Tibial nerve (tissue), 4 donors: Measurements from ENCODE around the gene SLC4A8. TPM values are rescaled to one million over a fixed set of nuclear protein-coding genes. Genes with fewer than 3 reads are reported as not detected.

Experiments used
- DNase-seq, 2 donors: peaks; one replicate each; pipeline ENCODE4 v3.0.0-alpha.2; 2019; ENCODE audit warnings: low spot score in 2 of 2
- H3K27ac ChIP-seq, 4 donors: fragments of 200-600 bp; sonication (generic) in 3 of 4; one replicate each; pipeline ENCODE4 v1.5.1; 2017 to 2019; ENCODE audit warnings: mild to moderate bottlenecking in 1 of 4
- H3K27me3 ChIP-seq, 2 donors: fragments of 200-600 bp; sonication (generic) in 1 of 2; one replicate each; pipeline versions ENCODE4 v1.5.1 to v1.6.0; 2017 to 2019
- H3K36me3 ChIP-seq, 3 donors: fragments of 200-600 bp; sonication (generic); one replicate each; pipeline ENCODE4 v1.5.1; 2018 to 2019
- H3K4me1 ChIP-seq, 4 donors: fragments of 200-600 bp; sonication (generic) in 3 of 4; one replicate each; pipeline ENCODE4 v1.5.1; 2017 to 2019
- H3K4me3 ChIP-seq, 4 donors: fragments of 200-600 bp; sonication (generic) in 3 of 4; one replicate each; pipeline ENCODE4 v1.5.1; 2017 to 2019; ENCODE audit warnings: mild to moderate bottlenecking in 1 of 4, moderate library complexity in 1 of 4
- H3K9me3 ChIP-seq, 4 donors: fragments of 200-600 bp; sonication (generic) in 3 of 4; one replicate each; pipeline ENCODE4 v1.5.1; 2017 to 2019
- EP300 ChIP-seq, 2 donors: sonication (generic); formaldehyde crosslinking; IDR thresholded peaks; one replicate each; pipeline ENCODE4 v1.6.1; 2017; ENCODE audit warnings: antibody characterized with exemption in 2 of 2, mild to moderate bottlenecking in 1 of 2
- POLR2A ChIP-seq, 2 donors: fragments of 450-650 bp; IDR thresholded peaks; one replicate each; pipeline ENCODE4 v1.6.1; 2017; ENCODE audit warnings: antibody characterized with exemption in 2 of 2, mild to moderate bottlenecking in 2 of 2, moderate library complexity in 2 of 2
- WGBS, 2 donors: methylation state at CpG; one replicate each; pipeline ENCODE4 v1.1.5; 2018; 5-methylcytosine and 5-hydroxymethylcytosine counted together
- total RNA-seq, 4 donors: library from RNA; depleted of rRNA; stranded (reverse); fragments of >200 nt; gene quantifications; one replicate each; pipeline ENCODE4 v1.1.0, GENCODE V29; 2016
- TF ChIP-seq, protein P1 (sequence below), 5 experiments: fragments of 200-600 bp in 3 of 5; fragments of 450-650 bp in 2 of 5; sonication (generic) in 3 of 5; IDR thresholded peaks; one replicate each; pipeline ENCODE4 v1.5.1; 2016 to 2019; ENCODE audit warnings: antibody characterized with exemption in 5 of 5, mild to moderate bottlenecking in 3 of 5, moderate library complexity in 2 of 5

SLC4A8 gene
- total RNA-seq, 4 donors from 2014 or later: 0.59 to 5.7 (median 1.5) TPM

- Histone ChIP-seq H3K36me3 (no peaks in the 10 kb centered on the region), H3K4me3 (no peak overlapping the region), H3K4me1 (no peaks in the 10 kb centered on the region), H3K9me3 (no peaks in the 10 kb centered on the region), H3K27me3 (no peaks in the 10 kb centered on the region), H3K27ac (no peak overlapping the region)
- 95 to 98% methylated on average over 1 of the region's 1 CpG for WGBS, 2 donors
- no peak for DNase-seq
- TF ChIP-seq EP300 (IDR thresholded peaks at IDR 0.05) (no peak), POLR2A (IDR thresholded peaks at IDR 0.05) (no peak)
- TF ChIP-seq, protein P1, sequence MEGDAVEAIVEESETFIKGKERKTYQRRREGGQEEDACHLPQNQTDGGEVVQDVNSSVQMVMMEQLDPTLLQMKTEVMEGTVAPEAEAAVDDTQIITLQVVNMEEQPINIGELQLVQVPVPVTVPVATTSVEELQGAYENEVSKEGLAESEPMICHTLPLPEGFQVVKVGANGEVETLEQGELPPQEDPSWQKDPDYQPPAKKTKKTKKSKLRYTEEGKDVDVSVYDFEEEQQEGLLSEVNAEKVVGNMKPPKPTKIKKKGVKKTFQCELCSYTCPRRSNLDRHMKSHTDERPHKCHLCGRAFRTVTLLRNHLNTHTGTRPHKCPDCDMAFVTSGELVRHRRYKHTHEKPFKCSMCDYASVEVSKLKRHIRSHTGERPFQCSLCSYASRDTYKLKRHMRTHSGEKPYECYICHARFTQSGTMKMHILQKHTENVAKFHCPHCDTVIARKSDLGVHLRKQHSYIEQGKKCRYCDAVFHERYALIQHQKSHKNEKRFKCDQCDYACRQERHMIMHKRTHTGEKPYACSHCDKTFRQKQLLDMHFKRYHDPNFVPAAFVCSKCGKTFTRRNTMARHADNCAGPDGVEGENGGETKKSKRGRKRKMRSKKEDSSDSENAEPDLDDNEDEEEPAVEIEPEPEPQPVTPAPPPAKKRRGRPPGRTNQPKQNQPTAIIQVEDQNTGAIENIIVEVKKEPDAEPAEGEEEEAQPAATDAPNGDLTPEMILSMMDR (IDR thresholded peaks at IDR 0.05): no peak
Measured at GRCh38 chr12:51415931-51416330, 8.7 kb upstream of the SLC4A8 start.

- Histone ChIP-seq H3K36me3 (no peaks in the 10 kb centered on the region), H3K27me3 (peaks cover 0 to 12% of the 10 kb centered on the region in 2 donors), H3K4me1 (no peaks in the 10 kb centered on the region), H3K27ac (no peak overlapping the region), H3K9me3 (no peaks in the 10 kb centered on the region), H3K4me3 (no peak overlapping the region)
- TF ChIP-seq, protein P1 (IDR thresholded peaks at IDR 0.05): no peak
- TF ChIP-seq EP300 (IDR thresholded peaks at IDR 0.05) (no peak), POLR2A (IDR thresholded peaks at IDR 0.05) (no peak)
- no peak for DNase-seq
- WGBS, 2 donors: 66 to 78% methylated on average over 4 of the region's 4 CpGs
Measured at GRCh38 chr12:51417826-51418225, 6.8 kb upstream of the SLC4A8 start.

DNA sequence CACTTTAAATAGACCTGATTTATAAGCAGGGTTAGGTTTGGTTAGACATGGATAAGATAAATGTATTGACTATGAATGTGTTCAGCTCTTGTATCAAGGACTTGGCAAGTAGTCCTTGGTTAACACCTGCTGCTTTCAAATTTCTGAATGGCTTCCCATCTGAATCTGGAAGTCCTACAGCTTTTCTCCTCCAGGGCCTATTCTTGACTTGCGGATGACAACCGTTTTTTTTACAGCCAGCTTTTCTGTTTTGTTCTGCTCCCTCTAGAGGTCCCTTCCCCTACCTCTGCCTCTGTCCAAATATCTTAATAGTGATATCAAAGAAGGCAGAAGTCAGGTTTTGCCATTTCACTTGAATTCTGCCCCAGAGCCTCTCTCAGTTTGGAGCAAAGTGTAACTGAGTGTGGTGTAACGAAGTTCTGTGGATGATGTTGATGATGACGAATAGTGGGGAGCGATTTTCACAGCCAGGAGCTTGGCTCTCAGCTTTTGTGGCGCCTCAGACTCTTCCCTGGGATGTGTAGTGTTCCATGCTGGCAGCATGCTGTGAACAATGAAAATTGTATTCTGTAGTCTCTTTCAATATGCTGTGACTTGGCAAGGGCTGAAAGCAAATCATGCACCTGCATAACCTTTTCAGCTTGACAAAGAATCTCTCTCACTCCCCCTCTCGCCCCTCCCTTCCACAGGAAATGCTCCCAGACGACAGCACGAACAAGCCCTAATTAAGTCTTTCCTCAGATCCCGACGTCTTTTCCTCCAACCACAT lies 5.0 kb upstream of the SLC4A8 start:
- Histone ChIP-seq H3K4me3 (no peak overlapping the region), H3K4me1 (peaks cover 0 to 6% (median 3%) of the 10 kb centered on the region in 4 donors), H3K27me3 (peaks cover 0 to 28% of the 10 kb centered on the region in 2 donors), H3K27ac (no peak overlapping the region), H3K36me3 (no peaks in the 10 kb centered on the region), H3K9me3 (no peaks in the 10 kb centered on the region)
- 37 to 44% methylated on average over 11 of the region's 11 CpGs for WGBS, 2 donors
- no peak for TF ChIP-seq EP300 (IDR thresholded peaks at IDR 0.05)
- TF ChIP-seq, protein P1 (IDR thresholded peaks at IDR 0.05): no peak
- no peak for TF ChIP-seq POLR2A (IDR thresholded peaks at IDR 0.05)
- no peak for DNase-seq

- H3K27ac ChIP-seq: no peak overlapping the region
- H3K27me3 ChIP-seq: peaks cover 0 to 38% of the 10 kb centered on the region in 2 donors
- 67 to 76% methylated on average over 5 of the region's 5 CpGs for WGBS, 2 donors
- no peaks in the 10 kb centered on the region for H3K9me3 ChIP-seq
- TF ChIP-seq EP300 (IDR thresholded peaks at IDR 0.05): no peak
- TF ChIP-seq, protein P1 (IDR thresholded peaks at IDR 0.05): peak; percentile 30 to 47 (median 38)
- H3K4me3 ChIP-seq: no peak overlapping the region
- DNase-seq: peak in 1 of 2 donors; percentile 52
- no peaks in the 10 kb centered on the region for H3K36me3 ChIP-seq
- peaks cover 0 to 14% (median 5%) of the 10 kb centered on the region in 4 donors for H3K4me1 ChIP-seq
Measured at GRCh38 chr12:51421266-51421884, 3.3 kb upstream of the SLC4A8 start.

- Histone ChIP-seq H3K27ac (no peak overlapping the region), H3K4me3 (peak overlapping the region in 3 of 4 donors; percentile 19 to 60 (median 45)), H3K4me1 (peaks cover 0 to 14% (median 5%) of the 10 kb centered on the region in 4 donors), H3K27me3 (peaks cover 0 to 38% of the 10 kb centered on the region in 2 donors), H3K36me3 (no peaks in the 10 kb centered on the region), H3K9me3 (no peaks in the 10 kb centered on the region)
- TF ChIP-seq EP300 (IDR thresholded peaks at IDR 0.05) (no peak), POLR2A (IDR thresholded peaks at IDR 0.05) (no peak)
- TF ChIP-seq, protein P1 (IDR thresholded peaks at IDR 0.05): no peak
- no peak for DNase-seq
- 19 to 20% methylated on average over 10 of the region's 10 CpGs for WGBS, 2 donors
Measured at GRCh38 chr12:51424094-51424661, 453 bp upstream of the SLC4A8 start.
